LNCaP clone FGC (cell line): ENCODE results near the gene CACNA1D.

ENCODE experiments used
- DNase-seq: peaks from one replicate; pipeline ENCODE4 v3.0.0-alpha.2; 2011; ENCODE audit warnings: low read depth
- H3K4me3 ChIP-seq: 2 replicates; pipeline ENCODE4 v1.5.1; 2011; ENCODE audit warnings: mild to moderate bottlenecking, low read depth, low read length, control low read depth
- CTCF ChIP-seq: IDR thresholded peaks from 2 replicates; pipeline ENCODE4 v1.5.1; 2012; ENCODE audit warnings: mild to moderate bottlenecking; ENCODE audit not compliant: control insufficient read depth, insufficient read depth; ENCODE audit errors: extremely low read depth

Gene CACNA1D

GRCh38 chr3:53513556-53514190 lies 19.3 kb downstream of the CACNA1D start:
- no peak for DNase-seq
- H3K4me3 ChIP-seq: no peak overlapping the region
- TF ChIP-seq CTCF: peak; percentile 56

GRCh38 chr3:53516339-53516738 lies 21.9 kb downstream of the CACNA1D start:
- no peak for DNase-seq
- no peak overlapping the region for H3K4me3 ChIP-seq
- no peak for TF ChIP-seq CTCF

DNA sequence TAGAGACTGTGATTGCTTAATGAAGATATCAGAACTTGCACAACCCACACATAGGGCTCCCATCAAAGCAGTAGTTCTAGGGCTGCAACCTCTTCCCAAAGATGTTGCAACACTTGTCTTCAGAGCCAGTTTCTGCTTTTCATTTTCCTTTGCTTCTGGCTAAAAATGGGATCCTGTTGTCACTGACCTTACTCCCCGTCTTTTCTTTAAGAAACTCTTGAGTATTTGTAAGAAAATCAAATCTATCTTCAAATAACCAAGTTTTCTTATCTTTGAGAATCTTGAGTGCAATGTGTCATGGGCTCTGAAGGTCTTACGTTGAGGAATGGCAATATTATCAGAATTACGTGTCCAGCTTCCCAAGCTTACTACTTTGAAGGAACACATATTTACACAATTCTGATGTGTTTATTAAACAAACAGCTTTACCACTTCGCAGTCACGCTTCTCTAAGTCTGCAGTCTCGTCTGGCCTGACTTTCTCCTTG lies 24.1 kb downstream of the CACNA1D start:
- H3K4me3 ChIP-seq: no peak overlapping the region
- no peak for TF ChIP-seq CTCF
- peak; percentile 59 for DNase-seq

- TF ChIP-seq CTCF: no peak
- no peak overlapping the region for H3K4me3 ChIP-seq
- no peak for DNase-seq
Measured at GRCh38 chr3:53519065-53519709, 24.8 kb downstream of the CACNA1D start.

DNA sequence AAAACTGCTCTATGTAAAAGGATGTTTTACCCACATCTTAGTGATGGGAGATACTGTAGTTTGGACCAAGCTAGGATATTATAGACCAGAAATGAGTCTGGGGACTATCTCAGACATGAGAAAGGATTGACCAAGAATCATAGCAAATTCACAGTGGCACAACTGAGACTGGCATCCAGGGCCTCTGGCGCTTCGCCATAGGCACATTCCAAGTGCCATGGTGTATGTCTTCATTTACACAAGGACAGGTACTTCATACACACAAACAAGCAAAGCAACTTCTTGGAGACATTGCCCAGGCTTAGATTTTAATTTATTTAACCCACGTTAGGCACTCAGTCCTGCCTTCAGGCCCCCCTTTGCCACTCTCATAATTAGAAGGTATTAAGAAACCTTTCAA lies 28.9 kb downstream of the CACNA1D start:
- H3K4me3 ChIP-seq: no peak overlapping the region
- TF ChIP-seq CTCF: no peak
- peak; percentile 62 for DNase-seq

DNA sequence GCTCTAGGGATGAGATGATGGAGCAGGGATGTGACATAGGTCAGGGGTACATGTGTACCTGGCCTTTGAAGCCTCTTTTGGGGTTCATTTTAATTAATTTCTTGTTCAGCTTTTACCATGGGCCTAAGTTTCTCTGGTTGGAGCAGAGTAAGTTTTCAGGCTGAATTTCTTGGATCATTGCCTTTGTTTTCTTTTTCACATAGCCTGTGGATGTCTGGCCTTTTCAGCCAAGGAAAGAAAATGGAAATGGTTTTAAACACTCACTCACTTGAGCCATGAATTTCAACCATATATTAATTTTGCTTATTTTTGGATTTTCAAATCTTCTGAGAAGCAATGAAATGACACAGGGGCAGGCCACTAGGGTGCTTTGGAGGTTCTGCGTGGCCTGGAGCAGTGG lies 30.2 kb downstream of the CACNA1D start:
- TF ChIP-seq CTCF: no peak
- H3K4me3 ChIP-seq: no peak overlapping the region
- no peak for DNase-seq
